ENCODE results near the gene PINLYP. TPM values are rescaled to one million over a fixed set of nuclear protein-coding genes. Genes with fewer than 3 reads are reported as not detected.

The PINLYP gene
- total RNA-seq, 4 donors from 2014 or later: 3.3 to 11.7 (median 6.0) TPM

GRCh38 chr19:43616954-43617353 lies 41.4 kb downstream of the PINLYP start:
- TF ChIP-seq, protein P1, sequence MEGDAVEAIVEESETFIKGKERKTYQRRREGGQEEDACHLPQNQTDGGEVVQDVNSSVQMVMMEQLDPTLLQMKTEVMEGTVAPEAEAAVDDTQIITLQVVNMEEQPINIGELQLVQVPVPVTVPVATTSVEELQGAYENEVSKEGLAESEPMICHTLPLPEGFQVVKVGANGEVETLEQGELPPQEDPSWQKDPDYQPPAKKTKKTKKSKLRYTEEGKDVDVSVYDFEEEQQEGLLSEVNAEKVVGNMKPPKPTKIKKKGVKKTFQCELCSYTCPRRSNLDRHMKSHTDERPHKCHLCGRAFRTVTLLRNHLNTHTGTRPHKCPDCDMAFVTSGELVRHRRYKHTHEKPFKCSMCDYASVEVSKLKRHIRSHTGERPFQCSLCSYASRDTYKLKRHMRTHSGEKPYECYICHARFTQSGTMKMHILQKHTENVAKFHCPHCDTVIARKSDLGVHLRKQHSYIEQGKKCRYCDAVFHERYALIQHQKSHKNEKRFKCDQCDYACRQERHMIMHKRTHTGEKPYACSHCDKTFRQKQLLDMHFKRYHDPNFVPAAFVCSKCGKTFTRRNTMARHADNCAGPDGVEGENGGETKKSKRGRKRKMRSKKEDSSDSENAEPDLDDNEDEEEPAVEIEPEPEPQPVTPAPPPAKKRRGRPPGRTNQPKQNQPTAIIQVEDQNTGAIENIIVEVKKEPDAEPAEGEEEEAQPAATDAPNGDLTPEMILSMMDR (IDR thresholded peaks at IDR 0.05; ENCODE audit: low read depth): no peak

DNA sequence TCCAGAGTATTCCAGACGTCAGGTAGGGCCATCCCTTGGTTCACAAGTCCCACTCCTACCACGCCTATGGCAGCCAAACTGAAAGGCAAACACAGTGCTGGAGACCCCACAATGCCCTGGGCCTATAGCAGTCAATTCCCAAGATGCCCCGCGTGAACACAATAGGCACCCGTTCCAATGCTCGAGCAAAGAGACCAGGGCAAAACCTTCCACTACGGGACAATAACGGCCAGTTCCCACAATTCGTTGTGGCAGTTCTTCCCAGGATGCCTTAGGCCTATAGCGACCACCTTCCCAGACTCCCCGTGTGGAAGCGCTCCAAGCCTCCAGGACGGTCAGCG lies 43.3 kb downstream of the PINLYP start:
- TF ChIP-seq, protein P1 (IDR thresholded peaks at IDR 0.05; ENCODE audit: low read depth): no peak

DNA sequence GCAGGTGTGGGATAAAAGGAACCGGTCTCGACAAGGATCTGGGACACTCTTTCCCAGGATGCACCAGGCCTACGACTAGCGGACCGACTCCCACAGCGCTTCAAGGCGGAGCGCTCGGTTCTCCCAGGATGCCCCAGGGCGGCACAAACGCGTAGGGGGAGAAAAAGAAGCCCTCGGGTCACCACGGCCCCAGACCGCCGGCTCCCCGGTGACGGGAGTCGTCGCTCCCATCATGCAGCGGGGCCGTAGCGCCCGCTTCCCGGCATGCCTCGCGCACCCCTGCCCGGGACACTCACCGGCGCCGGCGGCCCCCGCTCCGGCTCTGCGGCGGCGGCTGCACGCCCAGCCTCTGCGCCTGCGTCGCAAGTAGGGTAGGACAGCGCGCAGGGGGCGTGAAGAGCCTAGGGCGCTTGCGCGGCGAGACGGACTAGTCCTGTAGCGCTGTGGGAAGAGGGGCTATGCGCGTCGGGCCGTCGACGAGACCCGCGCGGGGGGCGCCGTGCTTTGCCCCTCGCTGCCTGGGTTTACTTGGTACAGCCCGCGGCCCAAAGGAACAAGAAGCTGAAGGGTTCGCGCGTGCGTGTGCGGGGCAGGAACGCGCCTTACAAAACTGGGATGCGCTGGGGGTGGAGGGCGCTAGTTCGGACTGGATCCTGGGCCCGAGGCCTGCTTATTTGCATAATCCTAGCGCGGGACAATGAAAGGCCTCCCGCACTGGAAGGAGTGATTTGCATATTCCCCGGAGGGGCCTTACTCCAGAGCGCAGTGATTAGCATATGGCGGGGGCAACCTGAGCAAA lies 43.9 kb downstream of the PINLYP start, which contains the start of gene ZNF428:
TSS of gene ZNF428 (minus strand) at position 368 of the 799 bp plus-strand sequence. CDS start 5,325 bp downstream, outside the sequence.
- TF ChIP-seq, protein P1 (IDR thresholded peaks at IDR 0.05; ENCODE audit: low read depth): no peak

GRCh38 chr19:43620061-43621001 lies 44.7 kb downstream of the PINLYP start:
- TF ChIP-seq, protein P1 (IDR thresholded peaks at IDR 0.05; ENCODE audit: low read depth): no peak

DNA sequence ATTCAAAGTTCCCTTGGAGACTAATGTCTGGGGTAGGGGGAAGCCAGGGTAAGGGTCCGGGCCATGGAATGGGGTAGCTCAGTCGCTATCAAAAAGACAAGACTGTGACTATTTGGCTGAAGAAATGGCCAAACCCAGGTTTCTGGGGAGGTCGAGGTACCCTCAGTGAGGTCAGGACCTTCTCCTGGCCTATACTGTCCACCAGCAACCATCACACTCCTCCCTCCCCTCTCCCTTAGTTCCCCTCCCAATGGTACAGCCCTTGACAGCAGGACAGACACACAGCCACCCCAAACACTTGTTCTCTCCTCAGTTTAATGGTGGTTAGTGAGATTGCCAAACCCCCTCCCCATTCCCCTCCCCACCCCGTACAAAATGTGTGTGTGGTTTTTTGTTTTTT lies 46.5 kb downstream of the PINLYP start:
- TF ChIP-seq, protein P1 (IDR thresholded peaks at IDR 0.05; ENCODE audit: low read depth): no peak

- TF ChIP-seq, protein P1 (IDR thresholded peaks at IDR 0.05; ENCODE audit: low read depth): no peak
Observed at GRCh38 chr19:43622956-43623355, 47.4 kb downstream of the PINLYP start.
